ENCODE data around the gene ENO2. TPM values are rescaled to one million over a fixed set of nuclear protein-coding genes. Genes with fewer than 3 reads are reported as not detected.
A peak's percentile ranks its signal among the peaks of the same experiment; 100 is the strongest.

Gene ENO2
- total RNA-seq, 4 donors from 2014 or later, result 28.7 to 49.7 (median 40.0) TPM

DNA sequence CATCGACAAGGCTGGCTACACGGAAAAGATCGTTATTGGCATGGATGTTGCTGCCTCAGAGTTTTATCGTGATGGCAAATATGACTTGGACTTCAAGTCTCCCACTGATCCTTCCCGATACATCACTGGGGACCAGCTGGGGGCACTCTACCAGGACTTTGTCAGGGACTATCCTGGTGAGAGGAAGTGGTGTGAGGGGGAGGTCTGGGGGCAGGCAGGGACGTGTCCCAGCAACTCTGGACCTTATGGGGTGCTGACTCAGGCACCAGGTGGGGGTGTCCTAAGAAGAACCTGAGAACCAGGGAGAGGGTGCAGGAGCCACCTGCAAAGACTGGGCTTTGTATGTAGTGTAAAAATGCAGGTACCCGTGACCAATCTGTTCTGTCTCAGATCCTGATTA is 5.2 kb downstream of the ENO2 start:
- no peak for DNase-seq (ENCODE audit: extremely low spot score)
- intact Hi-C loops (cut with DNase I), result no loop called here
- WGBS, result 69% methylated on average over 7 of the region's 7 CpGs

DNA sequence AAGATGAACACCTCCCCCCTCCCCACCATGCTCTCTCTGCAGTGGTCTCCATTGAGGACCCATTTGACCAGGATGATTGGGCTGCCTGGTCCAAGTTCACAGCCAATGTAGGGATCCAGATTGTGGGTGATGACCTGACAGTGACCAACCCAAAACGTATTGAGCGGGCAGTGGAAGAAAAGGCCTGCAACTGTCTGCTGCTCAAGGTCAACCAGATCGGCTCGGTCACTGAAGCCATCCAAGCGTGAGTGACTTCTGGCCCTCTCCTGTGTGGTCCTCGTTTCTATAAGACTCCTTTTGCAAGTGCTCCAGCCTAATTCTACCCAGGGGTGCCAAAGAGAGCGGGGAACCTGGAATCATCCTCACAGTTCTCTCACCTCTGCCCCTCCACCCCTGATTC is 7.2 kb downstream of the ENO2 start:
- no peak for DNase-seq (ENCODE audit: extremely low spot score)

More for the DNA sequence above, 5.2 kb downstream of the ENO2 start:
- TF ChIP-seq, protein P1, sequence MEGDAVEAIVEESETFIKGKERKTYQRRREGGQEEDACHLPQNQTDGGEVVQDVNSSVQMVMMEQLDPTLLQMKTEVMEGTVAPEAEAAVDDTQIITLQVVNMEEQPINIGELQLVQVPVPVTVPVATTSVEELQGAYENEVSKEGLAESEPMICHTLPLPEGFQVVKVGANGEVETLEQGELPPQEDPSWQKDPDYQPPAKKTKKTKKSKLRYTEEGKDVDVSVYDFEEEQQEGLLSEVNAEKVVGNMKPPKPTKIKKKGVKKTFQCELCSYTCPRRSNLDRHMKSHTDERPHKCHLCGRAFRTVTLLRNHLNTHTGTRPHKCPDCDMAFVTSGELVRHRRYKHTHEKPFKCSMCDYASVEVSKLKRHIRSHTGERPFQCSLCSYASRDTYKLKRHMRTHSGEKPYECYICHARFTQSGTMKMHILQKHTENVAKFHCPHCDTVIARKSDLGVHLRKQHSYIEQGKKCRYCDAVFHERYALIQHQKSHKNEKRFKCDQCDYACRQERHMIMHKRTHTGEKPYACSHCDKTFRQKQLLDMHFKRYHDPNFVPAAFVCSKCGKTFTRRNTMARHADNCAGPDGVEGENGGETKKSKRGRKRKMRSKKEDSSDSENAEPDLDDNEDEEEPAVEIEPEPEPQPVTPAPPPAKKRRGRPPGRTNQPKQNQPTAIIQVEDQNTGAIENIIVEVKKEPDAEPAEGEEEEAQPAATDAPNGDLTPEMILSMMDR (IDR thresholded peaks at IDR 0.05), result no peak
- TF ChIP-seq POLR2A (IDR thresholded peaks at IDR 0.05; ENCODE audit: low read depth) (no peak), POLR2AphosphoS5 (IDR thresholded peaks at IDR 0.05) (no peak), EP300 (IDR thresholded peaks at IDR 0.05) (no peak)
- H3K4me1 ChIP-seq, result peaks cover 15 to 29% (median 25%) of the 10 kb centered on the region in 4 donors
- H3K27ac ChIP-seq (replicated peaks in 1 of 4), result no peak overlapping the region
- no peak overlapping the region for H3K4me3 ChIP-seq
- peaks cover 0 to 69% (median 28%) of the 10 kb centered on the region in 4 donors for H3K36me3 ChIP-seq
- no peaks in the 10 kb centered on the region for H3K9me3 ChIP-seq
- H3K27me3 ChIP-seq, result no peaks in the 10 kb centered on the region

DNA sequence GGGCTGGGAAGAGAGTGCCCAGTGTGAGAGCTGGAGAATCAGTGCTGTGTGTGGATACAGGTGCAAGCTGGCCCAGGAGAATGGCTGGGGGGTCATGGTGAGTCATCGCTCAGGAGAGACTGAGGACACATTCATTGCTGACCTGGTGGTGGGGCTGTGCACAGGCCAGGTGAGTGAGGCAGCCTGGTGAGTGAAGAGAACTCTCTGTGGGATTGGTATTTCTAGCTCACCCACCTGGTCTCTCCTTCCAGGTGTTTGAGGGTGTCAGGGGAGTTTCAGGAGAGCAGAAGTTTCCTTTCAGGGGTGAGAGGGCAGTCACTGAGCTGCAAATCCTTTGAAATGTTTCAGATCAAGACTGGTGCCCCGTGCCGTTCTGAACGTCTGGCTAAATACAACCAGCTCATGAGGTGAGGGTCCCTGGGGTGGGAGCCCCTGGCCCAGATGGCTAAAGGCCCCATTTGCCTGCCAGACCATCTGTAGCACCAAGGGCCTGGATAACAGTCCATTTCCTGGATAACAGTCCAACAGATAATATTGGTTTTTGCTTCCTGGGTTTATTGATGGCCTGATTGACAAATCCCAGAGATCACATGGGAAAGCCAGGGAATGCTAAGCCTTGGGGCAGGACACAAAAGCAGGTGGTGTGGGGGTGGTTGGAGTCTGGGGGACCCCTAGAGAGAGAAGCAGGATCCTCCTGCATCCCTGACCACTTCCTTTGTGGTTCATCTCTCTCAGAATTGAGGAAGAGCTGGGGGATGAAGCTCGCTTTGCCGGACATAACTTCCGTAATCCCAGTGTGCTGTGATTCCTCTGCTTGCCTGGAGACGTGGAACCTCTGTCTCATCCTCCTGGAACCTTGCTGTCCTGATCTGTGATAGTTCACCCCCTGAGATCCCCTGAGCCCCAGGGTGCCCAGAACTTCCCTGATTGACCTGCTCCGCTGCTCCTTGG is 7.9 kb downstream of the ENO2 start:
- Histone ChIP-seq H3K27ac (replicated peaks in 1 of 4) (peak overlapping the region in 1 of 4 donors; percentile 4), H3K4me3 (no peak overlapping the region), H3K36me3 (peaks cover 0 to 57% (median 20%) of the 10 kb centered on the region in 4 donors), H3K4me1 (peaks cover 34 to 38% (median 37%) of the 10 kb centered on the region in 4 donors), H3K27me3 (no peaks in the 10 kb centered on the region), H3K9me3 (no peaks in the 10 kb centered on the region)
- no peak for TF ChIP-seq POLR2A (IDR thresholded peaks at IDR 0.05; ENCODE audit: low read depth)
- TF ChIP-seq, protein P1 (IDR thresholded peaks at IDR 0.05), result no peak
- no peak for TF ChIP-seq POLR2AphosphoS5 (IDR thresholded peaks at IDR 0.05)
- no peak for TF ChIP-seq EP300 (IDR thresholded peaks at IDR 0.05)
- 85% methylated on average over 9 of the region's 9 CpGs for WGBS
- intact Hi-C loops (cut with DNase I), result no loop called here
- DNase-seq (ENCODE audit: extremely low spot score), result no peak

More for the DNA sequence above, 7.2 kb downstream of the ENO2 start:
- TF ChIP-seq EP300 (IDR thresholded peaks at IDR 0.05) (no peak), POLR2AphosphoS5 (IDR thresholded peaks at IDR 0.05) (no peak), POLR2A (IDR thresholded peaks at IDR 0.05; ENCODE audit: low read depth) (no peak)
- TF ChIP-seq, protein P1 (IDR thresholded peaks at IDR 0.05), result no peak
- 84% methylated on average over 7 of the region's 7 CpGs for WGBS
- no peak overlapping the region for H3K27ac ChIP-seq (replicated peaks in 1 of 4)
- no peaks in the 10 kb centered on the region for H3K9me3 ChIP-seq
- intact Hi-C loops (cut with DNase I), result no loop called here
- no peaks in the 10 kb centered on the region for H3K27me3 ChIP-seq
- peaks cover 29 to 31% (median 30%) of the 10 kb centered on the region in 4 donors for H3K4me1 ChIP-seq
- H3K4me3 ChIP-seq, result no peak overlapping the region
- H3K36me3 ChIP-seq, result peaks cover 0 to 64% (median 25%) of the 10 kb centered on the region in 4 donors

DNA sequence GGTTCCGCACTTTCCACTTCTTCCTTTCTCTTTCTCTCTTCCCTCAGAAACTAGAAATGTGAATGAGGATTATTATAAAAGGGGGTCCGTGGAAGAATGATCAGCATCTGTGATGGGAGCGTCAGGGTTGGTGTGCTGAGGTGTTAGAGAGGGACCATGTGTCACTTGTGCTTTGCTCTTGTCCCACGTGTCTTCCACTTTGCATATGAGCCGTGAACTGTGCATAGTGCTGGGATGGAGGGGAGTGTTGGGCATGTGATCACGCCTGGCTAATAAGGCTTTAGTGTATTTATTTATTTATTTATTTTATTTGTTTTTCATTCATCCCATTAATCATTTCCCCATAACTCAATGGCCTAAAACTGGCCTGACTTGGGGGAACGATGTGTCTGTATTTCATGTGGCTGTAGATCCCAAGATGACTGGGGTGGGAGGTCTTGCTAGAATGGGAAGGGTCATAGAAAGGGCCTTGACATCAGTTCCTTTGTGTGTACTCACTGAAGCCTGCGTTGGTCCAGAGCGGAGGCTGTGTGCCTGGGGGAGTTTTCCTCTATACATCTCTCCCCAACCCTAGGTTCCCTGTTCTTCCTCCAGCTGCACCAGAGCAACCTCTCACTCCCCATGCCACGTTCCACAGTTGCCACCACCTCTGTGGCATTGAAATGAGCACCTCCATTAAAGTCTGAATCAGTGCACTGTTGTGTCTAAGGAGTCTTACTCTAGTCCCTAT is 8.8 kb downstream of the ENO2 start:
- H3K9me3 ChIP-seq, result no peaks in the 10 kb centered on the region
- DNase-seq (ENCODE audit: extremely low spot score), result no peak
- peaks cover 0 to 48% (median 13%) of the 10 kb centered on the region in 4 donors for H3K36me3 ChIP-seq
- no peaks in the 10 kb centered on the region for H3K27me3 ChIP-seq
- intact Hi-C loops (cut with DNase I), result no loop called here
- TF ChIP-seq EP300 (IDR thresholded peaks at IDR 0.05) (no peak), POLR2A (IDR thresholded peaks at IDR 0.05; ENCODE audit: low read depth) (no peak), POLR2AphosphoS5 (IDR thresholded peaks at IDR 0.05) (no peak)
- TF ChIP-seq, protein P1 (IDR thresholded peaks at IDR 0.05), result no peak
- H3K27ac ChIP-seq (replicated peaks in 1 of 4), result peak overlapping the region in 2 of 4 donors; percentile 98 to 99
- H3K4me3 ChIP-seq, result no peak overlapping the region
- WGBS, result 72% methylated on average over 10 of the region's 10 CpGs
- peaks cover 34 to 39% (median 37%) of the 10 kb centered on the region in 4 donors for H3K4me1 ChIP-seq
